ENCODE data around the gene RAD51B.

Gene RAD51B

GRCh38 chr14:67833403-67833802, 13.8 kb downstream of the RAD51B start:
- DNase-seq (ENCODE audit: low read depth in 1 of 2, low spot score in 1 of 2) = no peak

DNA sequence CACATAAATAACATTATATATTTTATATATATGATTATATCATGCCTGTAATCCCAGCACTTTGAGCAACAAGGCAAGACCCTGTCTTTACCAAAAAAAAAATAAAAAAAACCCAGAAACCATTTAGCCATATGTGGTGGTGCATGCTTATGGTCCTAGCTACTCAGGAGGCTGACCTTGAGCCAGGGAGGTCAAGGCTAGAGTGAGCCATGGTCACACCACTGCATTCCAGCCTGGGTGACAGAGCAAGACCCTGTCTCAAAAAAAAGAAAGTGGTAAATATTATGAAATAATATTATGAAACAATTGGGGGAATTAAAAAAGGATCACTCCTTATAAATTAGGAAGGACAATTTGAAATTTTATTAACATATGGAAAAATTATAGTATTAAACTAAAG, 16.0 kb downstream of the RAD51B start:
- no peak for DNase-seq (ENCODE audit: low read depth in 1 of 2, low spot score in 1 of 2)

DNA sequence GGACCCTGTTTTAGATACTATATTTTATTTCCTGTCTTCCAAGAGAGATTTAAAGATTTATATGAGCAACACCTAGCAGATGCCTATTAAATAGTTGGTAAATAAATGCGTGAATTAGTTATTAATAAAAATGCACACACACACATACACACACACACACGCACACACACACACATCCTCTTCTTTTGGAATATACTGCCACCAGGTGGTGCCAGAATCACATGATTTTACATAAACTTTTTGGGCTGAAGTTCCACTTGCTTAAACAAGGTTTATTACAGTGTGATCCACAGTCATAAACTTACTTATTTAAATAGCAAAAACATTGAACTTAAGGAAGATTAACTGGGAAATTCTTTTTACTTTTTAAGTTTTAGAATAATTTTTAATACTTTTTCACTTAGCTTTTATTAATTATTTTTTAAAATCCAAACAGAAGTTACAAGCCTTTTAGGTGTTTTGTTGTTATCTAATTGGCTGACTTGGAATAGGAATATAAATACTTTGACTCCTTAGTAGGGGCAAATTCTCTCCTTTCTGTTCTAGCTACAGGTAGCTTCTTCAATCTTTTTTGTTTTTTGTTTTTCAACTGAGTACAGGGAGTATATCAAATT, 17.5 kb downstream of the RAD51B start:
- no peak for DNase-seq (ENCODE audit: low read depth in 1 of 2, low spot score in 1 of 2)

- no peak for DNase-seq (ENCODE audit: low read depth in 1 of 2, low spot score in 1 of 2)
Measured at GRCh38 chr14:67846029-67846610, 26.5 kb downstream of the RAD51B start.

DNA sequence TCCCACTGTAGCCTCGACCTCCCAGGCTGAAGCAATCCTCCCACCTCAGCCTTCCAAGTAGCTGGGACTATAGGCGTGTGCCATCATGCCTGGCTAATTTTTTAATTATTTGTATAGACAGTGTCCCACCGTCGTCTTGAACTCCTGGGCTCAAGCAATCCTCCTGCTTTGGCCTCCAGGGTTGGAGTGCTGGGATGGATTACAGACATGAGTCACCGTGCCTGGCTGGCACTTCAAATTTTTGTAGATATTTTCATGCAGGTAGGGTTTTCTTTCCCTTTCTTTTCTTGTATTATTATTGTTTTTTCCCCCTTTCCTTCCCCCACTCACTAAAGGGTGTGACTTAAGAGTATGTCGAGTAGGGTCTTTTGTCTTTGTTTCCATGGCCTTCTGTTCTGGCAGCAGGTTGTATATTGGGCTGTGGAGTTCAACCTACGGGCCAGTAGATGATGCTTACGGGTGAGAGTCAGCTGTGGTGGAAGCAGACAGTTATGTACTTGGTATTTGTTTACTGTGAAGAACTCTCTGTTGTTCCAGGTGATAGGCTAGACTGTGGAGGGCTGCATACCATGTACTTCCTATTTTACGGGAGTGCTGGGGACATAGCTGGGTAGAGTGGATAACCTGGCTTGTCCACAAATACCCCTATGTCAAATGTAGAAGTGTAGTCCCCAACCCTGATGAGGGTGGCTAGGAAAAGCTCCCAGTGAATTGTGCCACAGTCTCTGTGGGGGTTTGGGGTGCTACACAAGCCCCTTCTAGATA, 30.7 kb downstream of the RAD51B start:
- DNase-seq (ENCODE audit: low read depth in 1 of 2, low spot score in 1 of 2) = no peak

GRCh38 chr14:67851785-67852410, 32.3 kb downstream of the RAD51B start:
- DNase-seq (ENCODE audit: low read depth in 1 of 2, low spot score in 1 of 2) = no peak

GRCh38 chr14:67852926-67853604, 33.5 kb downstream of the RAD51B start:
- no peak for DNase-seq (ENCODE audit: low read depth in 1 of 2, low spot score in 1 of 2)

GRCh38 chr14:67853715-67854114, 34.1 kb downstream of the RAD51B start:
- no peak for DNase-seq (ENCODE audit: low read depth in 1 of 2, low spot score in 1 of 2)

- DNase-seq (ENCODE audit: low read depth in 1 of 2, low spot score in 1 of 2) = no peak
Measured at GRCh38 chr14:67856827-67857226, 37.2 kb downstream of the RAD51B start.

DNA sequence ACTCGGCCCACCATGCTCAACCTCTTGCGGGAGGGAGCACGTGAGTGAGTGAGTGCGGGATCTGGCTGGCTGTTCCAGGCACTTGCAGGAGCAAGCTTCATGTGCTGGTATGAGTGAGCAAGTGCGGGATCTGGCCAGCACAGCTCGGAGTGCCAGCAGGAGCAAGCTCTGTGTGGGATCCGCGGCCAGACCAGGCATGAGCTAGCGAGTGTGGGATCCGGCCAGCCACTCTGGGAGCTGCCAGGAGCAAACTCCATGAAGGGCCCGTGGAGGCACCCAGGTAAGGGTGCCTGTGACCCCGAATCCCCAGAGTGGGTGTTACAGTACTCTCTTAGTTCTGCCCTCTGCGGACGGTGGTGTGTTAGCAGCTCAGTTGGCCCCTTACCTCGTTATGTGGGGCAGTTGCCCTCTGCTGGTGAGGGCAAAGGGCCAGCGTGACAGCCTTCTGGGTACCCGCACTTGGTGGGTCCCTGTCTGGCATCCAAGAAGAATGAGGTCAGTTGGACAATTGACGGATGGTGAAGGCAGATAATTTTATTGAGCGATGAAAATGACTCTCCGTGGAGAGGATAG, 38.3 kb downstream of the RAD51B start:
- no peak for DNase-seq (ENCODE audit: low read depth in 1 of 2, low spot score in 1 of 2)

GRCh38 chr14:67859169-67859749, 39.7 kb downstream of the RAD51B start:
- DNase-seq (ENCODE audit: low read depth in 1 of 2, low spot score in 1 of 2) = no peak

GRCh38 chr14:67863223-67863622, 43.6 kb downstream of the RAD51B start:
- no peak for DNase-seq (ENCODE audit: low read depth in 1 of 2, low spot score in 1 of 2)

DNA sequence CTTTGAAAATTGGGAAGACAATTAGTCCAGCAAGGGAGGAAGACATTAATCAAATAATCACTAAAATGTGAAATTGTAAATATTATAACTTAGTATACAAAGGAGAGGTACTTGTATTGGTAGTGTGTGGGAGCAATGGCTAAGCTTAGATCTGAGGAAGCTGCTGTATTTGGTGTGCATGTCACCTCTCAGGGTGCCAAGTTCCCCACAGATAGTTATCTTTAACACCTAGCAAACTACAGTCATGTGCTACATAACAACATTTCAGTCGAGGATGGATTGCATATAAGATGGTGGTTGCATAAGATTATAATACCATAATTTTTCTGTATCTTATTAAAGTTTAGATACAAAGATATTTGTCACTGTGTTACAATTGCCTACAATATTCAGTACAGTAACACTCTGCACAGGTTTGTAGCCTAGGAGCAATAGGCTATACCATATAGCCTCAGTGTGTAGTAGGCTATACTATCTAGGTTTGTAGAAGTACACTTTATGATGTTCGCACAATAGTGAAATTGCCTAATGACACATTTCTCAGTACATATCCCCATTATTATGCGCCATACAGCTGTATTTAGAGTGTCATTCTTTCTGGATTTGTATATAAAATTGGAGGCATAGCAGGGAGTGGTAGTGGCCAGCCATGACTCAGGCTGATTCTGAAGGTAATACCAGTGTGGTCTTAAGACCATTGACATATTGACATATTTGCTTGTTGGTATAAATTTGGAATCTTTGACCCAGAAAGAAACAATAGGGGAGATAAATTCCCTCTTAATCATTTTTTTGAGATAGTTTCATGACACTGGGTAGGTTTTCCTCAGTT, 55.8 kb downstream of the RAD51B start:
- no peak for DNase-seq (ENCODE audit: low read depth in 1 of 2, low spot score in 1 of 2)

DNA sequence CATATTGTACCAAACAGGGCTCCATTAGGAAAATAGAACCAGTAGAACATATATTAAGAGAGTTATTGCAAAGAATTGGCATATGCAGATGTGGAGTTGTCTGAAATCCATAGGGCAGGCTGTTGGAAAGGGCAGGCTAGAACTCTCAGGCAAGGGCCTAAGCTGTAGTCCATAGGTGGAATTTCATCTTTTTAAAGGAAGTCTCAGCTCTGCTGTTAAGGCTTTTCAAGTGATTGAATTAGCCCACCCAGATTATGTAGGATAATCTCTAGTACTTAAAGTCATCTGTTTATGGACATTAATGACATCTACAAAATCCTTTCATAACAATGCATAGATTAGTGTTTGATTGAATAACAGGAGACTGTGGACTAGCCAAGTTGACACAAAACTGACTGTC, 59.4 kb downstream of the RAD51B start:
- DNase-seq (ENCODE audit: low read depth in 1 of 2, low spot score in 1 of 2) = no peak

DNA sequence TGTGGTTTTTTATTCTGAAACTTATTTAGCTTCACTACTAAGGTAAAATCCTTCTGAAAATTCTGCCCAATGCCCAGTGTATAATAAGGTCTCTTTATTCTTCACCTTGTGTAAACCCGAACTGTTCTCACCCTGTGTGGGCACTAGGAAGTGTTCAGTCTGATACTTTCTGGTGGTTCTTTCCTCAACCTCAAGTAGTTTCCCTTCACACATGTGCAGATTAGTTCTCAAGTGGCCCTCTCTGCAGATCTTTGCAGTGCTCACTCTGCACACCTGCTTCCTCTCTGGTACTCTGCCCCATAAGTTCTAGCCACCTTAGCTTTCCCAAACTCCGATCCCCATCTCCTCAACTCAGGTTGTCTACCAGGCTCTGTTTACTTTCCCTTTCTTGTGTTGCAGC, 61.6 kb downstream of the RAD51B start:
- DNase-seq (ENCODE audit: low read depth in 1 of 2, low spot score in 1 of 2) = no peak

- no peak for DNase-seq (ENCODE audit: low read depth in 1 of 2, low spot score in 1 of 2)
Measured at GRCh38 chr14:67882986-67883555, 63.5 kb downstream of the RAD51B start.

GRCh38 chr14:67883717-67884116, 64.1 kb downstream of the RAD51B start:
- DNase-seq (ENCODE audit: low read depth in 1 of 2, low spot score in 1 of 2) = no peak

- DNase-seq (ENCODE audit: low read depth in 1 of 2, low spot score in 1 of 2) = no peak
Measured at GRCh38 chr14:67886191-67886590, 66.6 kb downstream of the RAD51B start.

DNA sequence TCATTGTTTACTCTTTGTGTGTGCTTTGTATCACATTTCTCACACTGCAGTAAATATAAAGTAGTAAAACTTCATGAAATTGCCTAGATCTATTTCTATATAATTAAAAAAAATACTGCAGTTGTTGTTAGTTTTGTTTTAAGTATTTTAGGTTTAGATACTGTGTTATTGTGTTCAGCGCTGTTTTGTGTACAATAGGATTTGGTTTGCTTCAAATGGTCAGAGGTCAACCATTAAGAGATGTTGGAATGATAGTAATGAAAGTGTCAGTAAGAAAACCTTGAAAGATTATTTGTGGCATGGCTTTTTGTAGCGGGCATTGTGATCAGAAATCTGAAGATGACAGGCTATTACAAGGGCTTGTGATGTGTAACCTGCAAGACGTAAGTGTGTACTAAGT, 67.9 kb downstream of the RAD51B start:
- no peak for DNase-seq (ENCODE audit: low read depth in 1 of 2, low spot score in 1 of 2)

DNA sequence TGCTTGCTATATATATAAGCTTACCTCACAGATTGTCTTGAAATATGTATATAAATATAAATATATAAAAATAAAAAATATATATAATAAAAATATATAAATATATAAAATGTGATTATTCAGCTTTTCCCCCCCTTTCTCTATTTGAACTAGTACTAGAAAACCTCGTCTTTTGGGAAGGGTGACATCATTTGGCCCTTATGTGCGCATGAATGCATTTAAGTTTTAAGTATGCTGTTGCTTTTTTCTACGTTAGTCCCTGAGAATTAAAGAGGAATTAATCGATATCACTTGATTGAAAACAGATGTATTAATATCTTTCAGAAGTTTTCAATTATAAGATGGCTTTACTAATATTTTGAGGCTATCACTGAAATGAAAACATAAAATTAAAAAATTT, 69.9 kb downstream of the RAD51B start:
- no peak for DNase-seq (ENCODE audit: low read depth in 1 of 2, low spot score in 1 of 2)
